Vagina (tissue), 2 donors: ENCODE data around the gene PTPN3. TPM values are rescaled to one million over a fixed set of nuclear protein-coding genes. Genes with fewer than 3 reads are reported as not detected.

ENCODE experiments used
- DNase-seq, 2 donors: peaks; one replicate each; pipeline ENCODE4 v3.0.0-alpha.2; 2017; ENCODE audit errors: extremely low spot score in 2 of 2
- H3K27ac ChIP-seq: fragments of 200-600 bp; sonication (generic); one replicate; pipeline ENCODE4 v1.5.1; 2019
- H3K27me3 ChIP-seq: fragments of 200-600 bp; sonication (generic); one replicate; pipeline ENCODE4 v1.5.1; 2019
- H3K36me3 ChIP-seq, 2 donors: fragments of 200-600 bp; sonication (generic); one replicate each; pipeline ENCODE4 v1.5.1; 2017 to 2019
- H3K4me1 ChIP-seq: fragments of 200-600 bp; sonication (generic); one replicate; pipeline ENCODE4 v1.5.1; 2019
- H3K4me3 ChIP-seq, 2 donors: fragments of 200-600 bp; sonication (generic); 1 replicate in 1 of 2; 2 replicates in 1 of 2; pipeline ENCODE4 v1.5.1; 2016 to 2019
- H3K9me3 ChIP-seq: fragments of 200-600 bp; sonication (generic); one replicate; pipeline ENCODE4 v1.5.1; 2019
- POLR2A ChIP-seq, 2 donors: fragments of 450-650 bp; IDR thresholded peaks; one replicate each; pipeline ENCODE4 v1.6.1; 2017; ENCODE audit warnings: antibody characterized with exemption in 2 of 2, mild to moderate bottlenecking in 2 of 2, moderate library complexity in 2 of 2
- POLR2AphosphoS5 ChIP-seq, 2 donors: sonication (generic); formaldehyde crosslinking; IDR thresholded peaks; one replicate each; pipeline ENCODE4 v1.9.0; 2017; ENCODE audit warnings: antibody characterized with exemption in 2 of 2, mild to moderate bottlenecking in 2 of 2, low read depth in 1 of 2; ENCODE audit not compliant: insufficient read depth in 1 of 2
- intact Hi-C: fragments of 100-400 bp; cut with DNase I; formaldehyde crosslinking; loops from one replicate; pipeline ENCODE4 v1.15.1; 2023
- total RNA-seq: library from RNA; depleted of rRNA; stranded (reverse); fragments of >200 nt; gene quantifications from one replicate; pipeline ENCODE4 v1.2.3, GENCODE V29; 2016
- TF ChIP-seq, protein P1 (sequence below), 3 experiments: fragments of 450-650 bp in 2 of 3; fragments of 200-600 bp in 1 of 3; sonication (generic) in 1 of 3; IDR thresholded peaks; one replicate each; pipeline ENCODE4 v1.5.1; 2017 to 2019; ENCODE audit warnings: antibody characterized with exemption in 3 of 3, mild to moderate bottlenecking in 2 of 3, moderate library complexity in 2 of 3

PTPN3 gene
- total RNA-seq, 1 donor from 2014 or later: 15.5 TPM

DNA sequence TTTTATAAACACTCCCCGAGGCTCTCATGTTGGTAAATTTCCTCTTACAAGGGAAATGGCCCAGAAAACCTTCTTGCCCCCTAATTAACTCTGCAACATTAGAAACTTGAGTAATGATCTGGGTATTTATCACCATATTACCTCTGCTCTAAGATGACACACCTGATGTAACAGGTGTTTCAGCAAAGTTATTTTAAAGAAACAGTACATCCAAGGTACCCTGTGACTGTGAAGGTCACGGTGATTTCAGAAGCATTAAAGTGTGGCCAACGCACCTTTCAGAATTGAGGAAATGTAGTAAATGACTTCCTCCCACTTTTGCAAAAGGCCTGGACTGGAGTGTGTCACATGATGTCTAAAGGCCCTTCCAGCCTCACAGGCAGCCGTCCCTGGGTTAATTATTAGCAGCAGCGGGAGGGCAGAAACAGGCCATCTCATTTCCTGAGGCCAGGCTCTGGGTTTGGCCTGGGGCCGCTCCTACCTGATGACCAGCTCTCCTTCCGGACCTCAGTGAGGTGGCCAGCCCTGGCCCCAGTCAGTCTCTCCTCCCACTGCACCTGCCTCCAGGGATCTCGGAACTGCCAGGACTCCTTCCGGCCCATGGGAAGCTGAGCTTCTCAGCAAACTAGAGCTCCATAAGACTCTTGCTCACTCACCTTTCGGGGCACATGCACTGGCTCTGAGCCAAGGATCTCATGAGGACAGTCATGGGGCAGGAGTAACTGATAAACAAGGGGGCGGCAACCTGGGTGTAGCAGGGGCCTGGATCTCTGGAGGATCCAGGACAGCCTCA lies 20.7 kb downstream of the PTPN3 start:
- Histone ChIP-seq H3K4me1 (peaks cover 17% of the 10 kb centered on the region), H3K27ac (no peak overlapping the region), H3K36me3 (no peaks in the 10 kb centered on the region), H3K9me3 (no peaks in the 10 kb centered on the region), H3K4me3 (no peak overlapping the region), H3K27me3 (no peaks in the 10 kb centered on the region)
- intact Hi-C loops: no loop called here
- no peak for DNase-seq
- TF ChIP-seq POLR2A (IDR thresholded peaks at IDR 0.05) (no peak), POLR2AphosphoS5 (IDR thresholded peaks at IDR 0.05; ENCODE audit: insufficient read depth in 1 of 2, low read depth in 1 of 2) (no peak)
- TF ChIP-seq, protein P1, sequence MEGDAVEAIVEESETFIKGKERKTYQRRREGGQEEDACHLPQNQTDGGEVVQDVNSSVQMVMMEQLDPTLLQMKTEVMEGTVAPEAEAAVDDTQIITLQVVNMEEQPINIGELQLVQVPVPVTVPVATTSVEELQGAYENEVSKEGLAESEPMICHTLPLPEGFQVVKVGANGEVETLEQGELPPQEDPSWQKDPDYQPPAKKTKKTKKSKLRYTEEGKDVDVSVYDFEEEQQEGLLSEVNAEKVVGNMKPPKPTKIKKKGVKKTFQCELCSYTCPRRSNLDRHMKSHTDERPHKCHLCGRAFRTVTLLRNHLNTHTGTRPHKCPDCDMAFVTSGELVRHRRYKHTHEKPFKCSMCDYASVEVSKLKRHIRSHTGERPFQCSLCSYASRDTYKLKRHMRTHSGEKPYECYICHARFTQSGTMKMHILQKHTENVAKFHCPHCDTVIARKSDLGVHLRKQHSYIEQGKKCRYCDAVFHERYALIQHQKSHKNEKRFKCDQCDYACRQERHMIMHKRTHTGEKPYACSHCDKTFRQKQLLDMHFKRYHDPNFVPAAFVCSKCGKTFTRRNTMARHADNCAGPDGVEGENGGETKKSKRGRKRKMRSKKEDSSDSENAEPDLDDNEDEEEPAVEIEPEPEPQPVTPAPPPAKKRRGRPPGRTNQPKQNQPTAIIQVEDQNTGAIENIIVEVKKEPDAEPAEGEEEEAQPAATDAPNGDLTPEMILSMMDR (IDR thresholded peaks at IDR 0.05): no peak

DNA sequence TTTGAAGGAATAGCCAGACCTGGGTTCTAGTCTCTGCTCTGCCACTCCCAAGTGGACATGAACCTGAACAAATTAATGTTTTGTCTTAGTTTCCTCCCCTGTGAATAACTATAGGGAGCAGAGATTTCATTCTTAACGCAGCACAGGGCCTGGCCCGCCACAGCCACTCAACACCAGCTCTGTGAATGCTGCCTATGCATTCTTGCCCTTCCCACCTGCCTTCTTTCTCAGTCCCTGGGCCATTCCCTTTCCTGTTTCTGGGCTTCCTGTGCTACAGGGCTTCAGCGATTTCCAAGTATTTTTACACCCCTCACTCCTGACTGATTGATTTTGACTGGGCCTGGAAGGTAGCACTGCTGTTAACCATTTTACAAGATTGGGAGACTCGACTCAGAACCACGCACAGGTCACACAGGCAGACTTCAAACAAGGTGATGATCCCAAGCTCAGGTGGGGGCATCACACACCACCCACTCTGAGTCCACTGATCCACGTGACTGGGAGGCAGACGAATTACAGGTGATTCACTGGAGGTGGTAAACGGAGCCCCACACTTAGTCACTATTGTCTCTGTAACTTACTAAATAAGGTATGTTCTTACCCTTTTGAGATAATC lies 21.4 kb downstream of the PTPN3 start:
- Histone ChIP-seq H3K4me3 (no peak overlapping the region), H3K36me3 (no peaks in the 10 kb centered on the region), H3K27me3 (no peaks in the 10 kb centered on the region), H3K9me3 (no peaks in the 10 kb centered on the region), H3K4me1 (peaks cover 17% of the 10 kb centered on the region), H3K27ac (no peak overlapping the region)
- intact Hi-C loops: no loop called here
- no peak for DNase-seq
- TF ChIP-seq POLR2A (IDR thresholded peaks at IDR 0.05): no peak
- TF ChIP-seq, protein P1 (IDR thresholded peaks at IDR 0.05): no peak
- no peak for TF ChIP-seq POLR2AphosphoS5 (IDR thresholded peaks at IDR 0.05; ENCODE audit: insufficient read depth in 1 of 2, low read depth in 1 of 2)

DNA sequence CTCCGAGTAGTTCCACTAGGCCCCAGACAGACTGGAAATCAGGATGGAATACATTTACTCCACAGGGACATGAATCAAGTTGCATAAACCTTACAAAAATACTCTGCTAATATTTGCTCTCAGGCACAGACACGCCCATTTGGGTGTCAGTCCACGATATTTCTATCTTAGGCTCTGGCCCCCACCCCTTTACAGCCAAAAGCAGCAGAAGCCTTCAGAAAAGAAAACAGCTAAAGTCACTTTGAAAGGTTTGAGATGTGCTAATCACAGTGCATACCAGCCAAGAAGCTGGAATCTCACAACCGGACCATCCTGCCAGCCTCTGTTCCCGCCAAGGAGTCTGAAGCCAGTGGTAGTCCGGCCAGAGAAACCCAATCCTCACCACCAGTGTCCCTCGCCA lies 22.6 kb downstream of the PTPN3 start:
- TF ChIP-seq, protein P1 (IDR thresholded peaks at IDR 0.05): no peak
- TF ChIP-seq POLR2AphosphoS5 (IDR thresholded peaks at IDR 0.05; ENCODE audit: insufficient read depth in 1 of 2, low read depth in 1 of 2) (no peak), POLR2A (IDR thresholded peaks at IDR 0.05) (no peak)
- Histone ChIP-seq H3K36me3 (no peaks in the 10 kb centered on the region), H3K27me3 (no peaks in the 10 kb centered on the region), H3K4me1 (peaks cover 17% of the 10 kb centered on the region), H3K9me3 (no peaks in the 10 kb centered on the region), H3K27ac (no peak overlapping the region), H3K4me3 (no peak overlapping the region)
- DNase-seq: no peak
- intact Hi-C loops: no loop called here

DNA sequence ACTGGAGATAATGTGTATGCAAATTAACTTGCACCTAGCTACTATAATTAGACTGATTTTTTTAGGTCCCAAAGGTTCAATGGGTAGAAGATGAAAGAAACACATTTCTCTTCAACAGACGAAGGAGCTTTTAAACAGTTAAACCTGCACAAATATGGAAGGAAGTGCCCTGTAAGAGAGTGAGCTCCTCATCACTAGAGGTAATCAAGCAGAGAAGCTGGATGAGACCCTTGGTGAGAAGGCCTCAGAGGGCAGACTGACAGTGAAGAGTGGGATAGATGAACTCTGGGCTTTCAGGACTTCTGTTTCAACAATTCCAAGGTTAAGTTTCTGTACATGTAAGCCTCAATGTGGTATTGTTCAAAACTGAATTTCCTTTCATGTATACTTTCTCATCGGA lies 23.2 kb downstream of the PTPN3 start:
- Histone ChIP-seq H3K4me1 (peaks cover 17% of the 10 kb centered on the region), H3K36me3 (no peaks in the 10 kb centered on the region), H3K9me3 (no peaks in the 10 kb centered on the region), H3K27me3 (no peaks in the 10 kb centered on the region), H3K4me3 (no peak overlapping the region), H3K27ac (no peak overlapping the region)
- TF ChIP-seq, protein P1 (IDR thresholded peaks at IDR 0.05): no peak
- TF ChIP-seq POLR2AphosphoS5 (IDR thresholded peaks at IDR 0.05; ENCODE audit: insufficient read depth in 1 of 2, low read depth in 1 of 2) (no peak), POLR2A (IDR thresholded peaks at IDR 0.05) (no peak)
- intact Hi-C loops: no loop called here
- DNase-seq: no peak

DNA sequence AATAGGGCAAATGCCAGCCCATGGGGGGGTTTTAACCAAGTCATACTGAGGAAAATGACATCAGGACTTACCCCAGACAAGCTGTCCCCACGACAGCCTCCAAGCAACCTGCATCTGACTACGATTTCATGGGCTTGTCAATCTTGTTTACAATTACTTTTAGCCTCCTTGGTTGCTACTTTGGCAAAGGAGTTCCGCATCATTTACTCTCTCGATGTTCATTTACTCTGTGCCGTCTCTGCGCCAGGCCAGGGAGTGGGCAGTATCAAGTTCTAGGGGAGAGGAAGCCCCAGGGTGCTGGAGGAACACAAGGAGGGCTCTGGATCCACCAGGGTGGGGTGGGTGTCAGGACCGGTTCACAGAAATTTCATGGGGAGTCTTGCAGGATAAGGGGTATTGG lies 23.9 kb downstream of the PTPN3 start:
- Histone ChIP-seq H3K27me3 (no peaks in the 10 kb centered on the region), H3K27ac (no peak overlapping the region), H3K9me3 (no peaks in the 10 kb centered on the region), H3K36me3 (no peaks in the 10 kb centered on the region), H3K4me3 (no peak overlapping the region), H3K4me1 (peaks cover 17% of the 10 kb centered on the region)
- TF ChIP-seq POLR2AphosphoS5 (IDR thresholded peaks at IDR 0.05; ENCODE audit: insufficient read depth in 1 of 2, low read depth in 1 of 2): no peak
- TF ChIP-seq, protein P1 (IDR thresholded peaks at IDR 0.05): no peak
- no peak for TF ChIP-seq POLR2A (IDR thresholded peaks at IDR 0.05)
- DNase-seq: no peak
- intact Hi-C loops: no loop called here
